T-helper 1 cell treated with Interleukin-12 subunit alpha and Interleukin-12 subunit beta and Interleukin-4 antibody, amounts not matched to agents 30 ng/mL and 1 ng/mL, for 36 hours (primary cell): ENCODE results near the gene DIP2C. TPM values are rescaled to one million over a fixed set of nuclear protein-coding genes. Genes with fewer than 3 reads are reported as not detected.
"Not testable (repeated sequence)": the region's sequence is repeated elsewhere in the genome, so short reads cannot be mapped to it uniquely, and the experiment has no call there.

Experiments
- intact Hi-C: fragments of 100-400 bp; cut with micrococcal nuclease; formaldehyde crosslinking; loops from one replicate; pipeline ENCODE4 v1.15.1; 2024
- total RNA-seq: library from RNA; stranded (reverse); gene quantifications from 2 replicates; pipeline ENCODE4 v1.2.3, GENCODE V29; 2022

The DIP2C gene
- total RNA-seq, 1 donor from 2014 or later: 2.8 TPM

- intact Hi-C loops: no loop called here
Measured at GRCh38 chr10:378930-379704, 310.4 kb downstream of the DIP2C start.

DNA sequence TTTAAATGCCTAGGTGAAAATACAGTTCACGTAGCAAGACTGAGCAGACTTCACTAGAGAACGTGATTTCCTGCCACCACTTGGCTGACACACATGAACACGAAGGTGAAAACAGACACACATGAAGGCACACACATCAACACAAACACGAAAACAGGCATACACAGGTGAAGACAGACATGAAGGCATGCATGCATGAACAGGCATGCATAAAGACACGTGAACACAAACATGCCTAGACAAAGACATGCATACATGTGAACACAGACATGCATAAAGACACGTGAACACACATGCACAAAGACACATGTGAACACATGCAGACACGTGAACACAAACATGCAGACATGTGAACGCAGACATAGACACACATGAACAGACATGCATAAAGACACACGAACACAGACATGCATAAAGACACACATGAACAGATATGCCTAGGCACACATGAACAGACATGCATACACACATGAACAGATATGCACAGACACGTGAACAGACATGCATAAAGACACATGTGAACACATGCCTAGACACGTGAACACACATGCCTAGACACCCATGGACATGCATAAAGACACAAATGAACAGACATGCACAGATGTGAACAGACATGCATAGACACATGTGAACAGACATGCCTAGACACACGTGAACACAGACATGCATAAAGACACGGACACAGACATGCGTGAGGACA, 311.1 kb downstream of the DIP2C start:
- intact Hi-C loops: no loop called here

- intact Hi-C loops: no loop called here
Measured at GRCh38 chr10:377228-377627, 312.2 kb downstream of the DIP2C start.

DNA sequence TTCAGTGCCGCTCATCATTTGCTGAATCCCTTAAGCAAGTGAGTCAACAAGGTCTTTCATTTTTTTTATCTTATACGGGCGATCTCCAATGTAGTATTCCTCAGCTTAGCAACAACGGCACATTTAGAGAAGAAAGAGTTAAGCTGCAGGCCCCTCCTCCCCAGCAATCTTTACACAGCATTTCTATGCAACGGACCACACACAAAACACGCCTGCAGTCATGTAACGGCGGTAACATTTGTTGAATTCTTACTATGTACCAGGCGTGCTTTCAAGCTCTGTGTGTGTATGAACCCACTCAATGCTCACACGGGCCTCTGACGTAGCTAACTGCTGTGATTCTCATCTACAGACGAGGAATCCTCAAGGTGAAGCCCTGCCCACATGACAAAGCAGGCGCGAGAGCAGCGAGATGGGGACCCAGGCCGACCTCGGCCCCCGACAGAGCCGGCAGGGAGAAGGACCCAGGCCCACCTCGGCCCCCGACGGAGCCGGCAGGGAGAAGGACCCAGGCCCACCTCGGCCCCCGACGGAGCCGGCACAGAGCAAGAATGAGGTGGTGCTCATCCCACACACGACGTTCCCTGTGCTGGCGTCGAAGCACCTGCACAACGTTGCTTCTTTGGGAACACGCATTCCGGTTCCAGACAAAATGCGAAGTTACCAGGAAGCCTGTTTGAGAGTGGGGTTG, 313.5 kb downstream of the DIP2C start:
- intact Hi-C loops: no loop called here

DNA sequence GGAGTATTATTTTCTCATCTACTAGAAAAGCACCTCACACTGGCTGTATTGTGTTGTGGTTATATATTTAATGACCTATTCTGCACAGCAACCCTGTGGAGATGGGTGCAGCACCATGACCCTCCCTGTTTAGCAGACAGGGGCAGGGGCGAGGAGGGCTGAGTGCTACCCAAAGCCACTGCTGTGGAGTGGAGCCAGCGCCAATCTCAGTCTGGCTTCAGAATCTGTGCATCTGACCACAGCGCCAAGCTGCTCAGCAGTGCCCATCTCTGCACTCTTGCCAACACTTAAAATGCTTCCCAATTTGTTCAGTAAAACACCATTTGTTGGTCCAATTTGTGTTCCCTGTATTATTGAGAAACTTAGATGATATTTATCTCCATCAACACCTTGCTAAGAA, 315.1 kb downstream of the DIP2C start:
- intact Hi-C loops: no loop called here

- intact Hi-C loops: no loop called here
Measured at GRCh38 chr10:373526-374309, 315.8 kb downstream of the DIP2C start.

DNA sequence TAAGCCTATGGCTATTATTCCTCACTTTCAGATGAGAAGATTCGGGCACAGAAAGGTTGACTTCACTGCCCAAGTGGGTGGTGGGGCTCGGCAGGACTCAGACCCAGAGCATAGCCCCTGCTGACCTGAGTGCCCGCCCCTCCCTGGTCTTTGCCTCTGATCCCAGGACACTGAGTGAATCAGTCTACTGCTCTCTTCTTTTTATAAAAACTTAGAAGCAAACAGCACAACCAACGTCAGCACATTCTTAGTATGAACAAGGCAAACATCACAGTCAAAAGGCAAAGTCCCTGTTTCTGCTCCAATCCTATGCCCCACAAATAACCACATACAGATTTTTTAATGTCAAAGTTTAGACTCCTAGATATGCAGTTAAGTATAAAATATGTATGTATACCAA, 316.5 kb downstream of the DIP2C start:
- intact Hi-C loops: no loop called here

DNA sequence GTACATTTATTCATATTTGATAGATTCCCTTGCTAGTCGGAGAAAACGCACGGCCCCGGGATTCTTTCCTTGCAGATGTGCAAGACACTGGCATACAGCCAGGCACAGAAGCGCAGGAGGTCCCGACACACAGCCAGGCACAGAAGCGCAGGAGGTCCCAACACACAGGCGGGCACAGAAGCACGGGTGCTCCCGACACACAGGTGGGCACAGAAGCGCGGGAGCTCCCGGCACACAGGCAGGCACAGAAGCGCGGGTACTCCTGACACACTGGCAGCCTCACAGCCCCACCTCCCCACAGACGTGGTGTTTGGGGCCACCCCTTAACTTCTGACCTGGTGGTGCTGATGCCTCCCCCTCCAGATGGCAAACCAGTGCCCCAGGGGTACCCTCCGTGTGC, 316.9 kb downstream of the DIP2C start:
- intact Hi-C loops: no loop called here

- intact Hi-C loops: no loop called here
Measured at GRCh38 chr10:371515-371914, 318.0 kb downstream of the DIP2C start.

DNA sequence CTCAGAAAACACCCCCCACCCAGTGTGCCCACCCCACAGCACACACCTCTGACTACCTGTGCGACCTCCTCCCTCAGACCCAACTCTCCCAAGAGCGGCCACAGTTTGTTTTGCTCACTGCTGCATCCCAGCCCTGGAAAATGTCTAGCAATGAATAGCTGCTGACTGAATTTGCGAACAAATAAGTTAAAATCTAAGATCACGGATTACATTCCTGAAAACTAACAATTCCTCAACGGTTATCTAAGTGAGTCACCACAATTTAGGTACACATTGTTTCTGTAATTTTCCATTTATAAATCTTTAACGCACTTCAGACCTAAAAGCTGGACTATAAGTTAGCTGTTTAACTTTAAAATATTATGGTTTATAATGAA, 319.0 kb downstream of the DIP2C start:
- intact Hi-C loops: no loop called here

DNA sequence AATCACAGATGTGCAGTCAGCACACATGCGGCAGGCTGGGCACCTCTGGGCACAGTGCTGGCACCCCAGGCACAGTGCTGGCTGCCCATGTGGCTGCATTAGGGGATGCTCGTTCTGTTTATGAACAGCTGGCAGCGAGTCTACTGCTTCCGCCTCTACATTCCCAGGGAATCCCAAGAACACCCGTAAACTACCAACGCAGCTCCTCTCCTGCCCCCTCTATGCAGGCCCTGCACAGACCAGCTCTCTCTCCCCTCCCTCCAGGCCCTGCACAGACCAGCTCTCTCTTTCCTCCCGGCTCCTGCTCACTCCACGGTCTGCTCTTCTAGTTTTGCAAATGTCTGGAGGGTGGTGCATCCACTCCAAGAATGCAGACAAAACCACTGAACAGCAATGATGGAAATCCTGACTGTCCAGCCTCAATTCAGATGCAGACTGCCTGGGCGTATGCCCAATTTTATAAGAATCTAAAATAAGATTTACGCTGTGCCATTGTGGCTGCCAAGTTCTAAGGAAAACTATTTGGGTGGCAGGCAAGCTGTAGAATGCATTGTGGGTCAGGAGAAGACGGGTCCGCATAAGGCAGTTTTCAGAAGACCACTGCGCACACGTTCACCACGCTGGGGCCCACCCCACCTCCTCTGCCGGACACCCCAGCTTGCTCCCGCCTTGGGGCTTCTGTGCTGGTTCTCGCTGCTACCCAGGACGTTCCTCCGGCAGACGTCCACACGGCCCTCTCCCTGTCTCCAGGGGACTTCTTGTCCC, 319.6 kb downstream of the DIP2C start:
- intact Hi-C loops: no loop called here

- intact Hi-C loops: no loop called here
Measured at GRCh38 chr10:369221-369683, 320.2 kb downstream of the DIP2C start.

GRCh38 chr10:368579-369220, 320.8 kb downstream of the DIP2C start:
- intact Hi-C loops: no loop called here

- intact Hi-C loops: not testable (repeated sequence)
Measured at GRCh38 chr10:368107-368506, 321.4 kb downstream of the DIP2C start.

GRCh38 chr10:367636-368035, 321.8 kb downstream of the DIP2C start:
- intact Hi-C loops: no loop called here

GRCh38 chr10:366186-366585, 323.3 kb downstream of the DIP2C start:
- intact Hi-C loops: no loop called here

DNA sequence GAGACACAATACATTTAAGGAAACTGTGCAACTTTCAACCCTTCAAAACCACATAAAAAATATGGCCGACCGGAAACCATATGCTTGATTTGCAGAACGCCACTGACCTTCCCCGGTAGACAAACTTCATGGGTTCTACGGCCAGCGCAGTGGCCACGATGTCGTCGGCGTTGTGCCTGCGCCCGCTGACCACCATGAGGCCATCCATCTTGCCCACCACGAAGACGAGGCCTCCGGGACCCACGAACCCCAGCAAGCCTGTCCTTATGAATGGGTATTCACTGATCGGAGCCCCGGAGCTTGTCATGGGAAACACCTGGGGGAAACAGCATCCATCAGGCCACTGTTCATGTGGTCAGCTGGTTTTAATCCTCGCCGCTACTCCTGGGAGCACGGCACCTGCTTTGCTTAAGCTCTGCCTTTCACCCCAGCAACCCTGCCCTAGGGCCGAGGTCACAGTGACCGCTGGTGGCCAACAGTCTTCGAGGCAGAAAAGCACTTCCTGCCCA, 325.1 kb downstream of the DIP2C start:
- intact Hi-C loops: no loop called here

DNA sequence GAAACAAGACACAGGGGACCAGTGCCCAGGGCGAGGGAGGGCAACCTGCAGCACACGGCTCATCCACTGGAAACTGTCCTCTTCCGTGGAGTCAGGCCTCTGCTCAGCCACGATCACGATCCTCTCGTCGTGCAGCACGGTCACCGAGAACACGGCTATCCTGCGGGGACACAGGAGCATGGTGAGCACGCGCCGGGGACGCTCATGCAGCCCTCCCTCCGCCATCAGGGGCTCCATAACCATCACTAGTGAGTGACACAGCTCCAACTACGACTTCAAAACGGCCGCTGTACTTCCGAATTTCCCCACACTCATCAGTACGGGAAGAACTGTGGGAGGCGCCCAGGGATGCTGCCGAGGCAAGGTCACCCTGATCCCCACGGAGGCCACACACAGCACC, 326.3 kb downstream of the DIP2C start:
- intact Hi-C loops: no loop called here

DNA sequence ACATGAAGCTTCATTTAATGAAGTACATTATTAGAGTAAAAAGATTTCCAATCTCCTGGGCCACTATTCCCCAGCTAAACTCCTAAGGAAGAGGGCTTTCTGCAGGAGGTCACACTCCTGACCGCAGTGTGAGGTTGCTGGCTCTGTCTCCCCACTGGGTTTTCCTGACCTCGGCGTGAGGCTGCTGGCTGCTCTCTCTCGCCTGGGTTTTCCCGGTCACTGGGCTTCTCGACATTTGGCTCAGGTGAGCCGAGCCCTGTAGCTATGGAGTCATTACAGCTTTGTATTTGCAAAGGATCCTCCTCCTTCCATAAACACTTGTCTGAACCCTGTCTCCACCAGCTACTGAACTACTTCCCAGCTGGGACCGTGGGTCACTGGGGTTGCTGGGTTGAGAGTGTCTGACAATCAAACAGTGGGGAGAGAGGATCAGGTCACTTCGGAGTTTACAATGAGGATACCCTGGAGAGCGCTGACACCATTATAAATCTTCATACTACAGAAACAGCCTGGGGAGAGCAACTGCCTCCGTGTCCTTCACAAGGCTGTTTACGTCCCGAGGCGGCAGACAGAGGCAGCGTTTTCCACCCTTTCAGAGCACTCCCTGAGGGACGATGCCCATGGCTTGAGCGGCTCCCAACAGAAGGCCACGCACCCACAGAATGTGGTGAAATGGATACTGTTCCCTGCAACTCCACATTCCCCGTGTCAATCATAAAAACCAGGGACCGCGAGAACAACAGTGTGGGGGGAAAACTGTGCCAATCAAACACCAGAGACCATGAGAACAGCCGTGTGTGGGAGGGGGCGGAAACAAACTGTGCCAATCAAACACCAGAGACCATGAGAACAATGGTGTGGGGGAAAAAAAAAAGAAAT, 328.0 kb downstream of the DIP2C start:
- intact Hi-C loops: no loop called here
